GM18511 (cell line): Measurements from ENCODE around the gene NTF3.

Experiments used
- ATAC-seq: cut with Tn5 transposase; IDR thresholded peaks from one replicate; pipeline ENCODE4 v1.9.1; 2021; ENCODE audit warnings: mild to moderate bottlenecking, moderate library complexity; ENCODE audit not compliant: unreplicated experiment

NTF3 gene

GRCh38 chr12:5485454-5485853 is 53.5 kb downstream of the NTF3 start:
- no peak for ATAC-seq

GRCh38 chr12:5487076-5487475 is 55.2 kb downstream of the NTF3 start:
- ATAC-seq: no peak

- no peak for ATAC-seq
Measured at GRCh38 chr12:5487948-5488625, 56.2 kb downstream of the NTF3 start.

- ATAC-seq: no peak
Measured at GRCh38 chr12:5488626-5488955, 56.7 kb downstream of the NTF3 start.

- ATAC-seq: no peak
Measured at GRCh38 chr12:5489017-5489416, 57.1 kb downstream of the NTF3 start.

- ATAC-seq: no peak
Measured at GRCh38 chr12:5489760-5490406, 58.0 kb downstream of the NTF3 start.

GRCh38 chr12:5492562-5492961 is 60.7 kb downstream of the NTF3 start:
- no peak for ATAC-seq

GRCh38 chr12:5493018-5493417 is 61.1 kb downstream of the NTF3 start:
- ATAC-seq: no peak

- ATAC-seq: no peak
Measured at GRCh38 chr12:5494343-5494742, 62.4 kb downstream of the NTF3 start.

- ATAC-seq: no peak
Measured at GRCh38 chr12:5497329-5498053, 65.6 kb downstream of the NTF3 start.

- no peak for ATAC-seq
Measured at GRCh38 chr12:5498076-5498475, 66.2 kb downstream of the NTF3 start.

- ATAC-seq: no peak
Measured at GRCh38 chr12:5498806-5499205, 66.9 kb downstream of the NTF3 start.

- ATAC-seq: no peak
Measured at GRCh38 chr12:5499566-5500330, 67.8 kb downstream of the NTF3 start.

- no peak for ATAC-seq
Measured at GRCh38 chr12:5500331-5500659, 68.4 kb downstream of the NTF3 start.

GRCh38 chr12:5503774-5504173 is 71.9 kb downstream of the NTF3 start:
- no peak for ATAC-seq

- no peak for ATAC-seq
Measured at GRCh38 chr12:5505116-5505515, 73.2 kb downstream of the NTF3 start.

- no peak for ATAC-seq
Measured at GRCh38 chr12:5505751-5506150, 73.8 kb downstream of the NTF3 start.

GRCh38 chr12:5506295-5506694 is 74.4 kb downstream of the NTF3 start:
- no peak for ATAC-seq

- ATAC-seq: no peak
Measured at GRCh38 chr12:5506821-5507231, 74.9 kb downstream of the NTF3 start.

GRCh38 chr12:5507401-5507935 is 75.6 kb downstream of the NTF3 start:
- no peak for ATAC-seq

GRCh38 chr12:5507944-5508343 is 76.0 kb downstream of the NTF3 start:
- ATAC-seq: no peak
